Breast epithelium (tissue), 3 donors: ENCODE data around the gene CNST.

Experiments
- POLR2AphosphoS5 ChIP-seq, 3 donors: sonication (generic); formaldehyde crosslinking; IDR thresholded peaks; one replicate each; pipeline ENCODE4 v1.6.1; 2017; ENCODE audit warnings: antibody characterized with exemption in 3 of 3
- TF ChIP-seq, protein P1 (sequence below), 3 donors: fragments of 450-650 bp; IDR thresholded peaks; one replicate each; pipeline ENCODE4 v1.5.1; 2016 to 2017; ENCODE audit warnings: antibody characterized with exemption in 3 of 3, mild to moderate bottlenecking in 3 of 3, moderate library complexity in 3 of 3

DNA sequence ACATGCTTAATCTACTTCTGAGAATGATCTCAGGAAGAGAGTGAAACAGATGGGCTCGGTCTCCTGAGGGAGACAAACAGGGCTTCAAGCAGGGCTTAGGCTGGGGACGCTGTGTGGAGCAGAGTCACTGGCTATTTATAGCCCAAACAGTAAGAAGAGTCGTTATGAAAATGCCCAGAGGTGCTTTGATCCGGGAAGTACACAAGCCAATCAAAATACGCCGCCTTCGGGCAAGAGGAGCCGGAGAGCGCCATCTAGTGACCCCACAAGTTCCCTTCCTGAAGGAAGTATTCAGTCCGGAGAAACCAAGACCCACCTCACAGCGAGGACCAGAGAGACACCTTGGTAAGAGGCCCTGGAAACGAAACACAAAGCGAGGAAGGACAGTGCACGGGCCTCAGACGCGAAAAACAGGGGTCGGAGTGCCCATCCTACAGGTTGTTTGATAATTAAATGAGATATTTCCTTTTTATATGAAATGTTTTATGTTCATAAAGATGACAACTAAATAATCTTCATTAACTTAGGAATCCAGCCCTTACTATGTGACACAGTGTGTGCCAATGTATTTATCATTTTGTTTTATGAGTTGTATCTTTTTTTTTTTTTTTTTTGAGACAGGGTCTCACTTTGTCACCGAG is 133.0 kb downstream of the CNST start:
- TF ChIP-seq, protein P1, sequence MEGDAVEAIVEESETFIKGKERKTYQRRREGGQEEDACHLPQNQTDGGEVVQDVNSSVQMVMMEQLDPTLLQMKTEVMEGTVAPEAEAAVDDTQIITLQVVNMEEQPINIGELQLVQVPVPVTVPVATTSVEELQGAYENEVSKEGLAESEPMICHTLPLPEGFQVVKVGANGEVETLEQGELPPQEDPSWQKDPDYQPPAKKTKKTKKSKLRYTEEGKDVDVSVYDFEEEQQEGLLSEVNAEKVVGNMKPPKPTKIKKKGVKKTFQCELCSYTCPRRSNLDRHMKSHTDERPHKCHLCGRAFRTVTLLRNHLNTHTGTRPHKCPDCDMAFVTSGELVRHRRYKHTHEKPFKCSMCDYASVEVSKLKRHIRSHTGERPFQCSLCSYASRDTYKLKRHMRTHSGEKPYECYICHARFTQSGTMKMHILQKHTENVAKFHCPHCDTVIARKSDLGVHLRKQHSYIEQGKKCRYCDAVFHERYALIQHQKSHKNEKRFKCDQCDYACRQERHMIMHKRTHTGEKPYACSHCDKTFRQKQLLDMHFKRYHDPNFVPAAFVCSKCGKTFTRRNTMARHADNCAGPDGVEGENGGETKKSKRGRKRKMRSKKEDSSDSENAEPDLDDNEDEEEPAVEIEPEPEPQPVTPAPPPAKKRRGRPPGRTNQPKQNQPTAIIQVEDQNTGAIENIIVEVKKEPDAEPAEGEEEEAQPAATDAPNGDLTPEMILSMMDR (IDR thresholded peaks at IDR 0.05), result peak; percentile 49 to 71 (median 62)
- peak in 2 of 3 donors; percentile 20 to 21 for TF ChIP-seq POLR2AphosphoS5 (IDR thresholded peaks at IDR 0.05)
